SU-DHL-6 (cell line): Measurements from ENCODE around the gene MAML2.

Source experiments
- H2AFZ ChIP-seq: fragments of 200-600 bp; sonication (generic); 2 replicates; pipeline ENCODE4 v1.6.1; 2014; ENCODE audit warnings: low read depth, mild to moderate bottlenecking, moderate library complexity, mixed read lengths, antibody characterized with exemption, low read length; ENCODE audit not compliant: severe bottlenecking
- H3F3A ChIP-seq: fragments of 200-600 bp; shearing (Covaris generic); 2 replicates; pipeline ENCODE4 v1.6.0; 2016; ENCODE audit warnings: antibody characterized with exemption, mild to moderate bottlenecking; ENCODE audit not compliant: insufficient read depth
- H3K27ac ChIP-seq: fragments of 200-600 bp; sonication (generic); 2 replicates; pipeline ENCODE4 v1.5.1; 2016; ENCODE audit warnings: low read depth, mild to moderate bottlenecking, low read length, moderate library complexity, mixed read lengths
- H3K27me3 ChIP-seq: fragments of 200-600 bp; sonication (generic), shearing (Covaris generic); 2 replicates; pipeline ENCODE4 v1.6.0; 2014; ENCODE audit warnings: mild to moderate bottlenecking, low read length
- H3K36me3 ChIP-seq: fragments of 200-600 bp; sonication (generic); 2 replicates; pipeline ENCODE4 v1.6.1; 2014; ENCODE audit warnings: mild to moderate bottlenecking, low read length, mixed read lengths
- H3K4me2 ChIP-seq: fragments of 300-600, 200-600 bp; shearing (Covaris generic), sonication (generic); 2 replicates; pipeline ENCODE4 v1.6.0; 2014; ENCODE audit warnings: low read length, low read depth, mild to moderate bottlenecking; ENCODE audit not compliant: poor library complexity, severe bottlenecking
- H3K4me3 ChIP-seq: fragments of 200-600 bp; sonication (generic); 2 replicates; pipeline ENCODE4 v1.5.1; 2014; ENCODE audit warnings: antibody characterized with exemption, low read length, mild to moderate bottlenecking, mixed read lengths; ENCODE audit not compliant: insufficient read depth, poor library complexity, severe bottlenecking
- H3K79me2 ChIP-seq: fragments of 200-600 bp; sonication (generic); 2 replicates; pipeline ENCODE4 v1.6.1; 2014; ENCODE audit warnings: mild to moderate bottlenecking, low read length, moderate library complexity; ENCODE audit not compliant: insufficient read depth
- H3K9ac ChIP-seq: fragments of 200-600 bp; sonication (generic); 2 replicates; pipeline ENCODE4 v1.7.0; 2014; ENCODE audit warnings: mild to moderate bottlenecking, low read length
- H3K9me2 ChIP-seq: fragments of 200-600 bp; sonication (generic); replicated peaks from 2 replicates; pipeline ENCODE4 v1.6.1; 2014; ENCODE audit warnings: low read length; ENCODE audit not compliant: insufficient read depth
- H3K9me3 ChIP-seq: fragments of 200-600 bp; sonication (generic); 2 replicates; pipeline ENCODE4 v1.6.1; 2014; ENCODE audit warnings: low read length, mixed read lengths; ENCODE audit not compliant: insufficient read depth
- H4K20me1 ChIP-seq: fragments of 200-600 bp; sonication (generic); 2 replicates; pipeline ENCODE4 v1.6.1; 2014; ENCODE audit warnings: low read depth, mild to moderate bottlenecking, antibody characterized with exemption, low read length, moderate library complexity, mixed read lengths
- EZH2phosphoT487 ChIP-seq: fragments of 200-600 bp; sonication (generic), shearing (Covaris generic); conservative IDR thresholded peaks from 2 replicates; pipeline ENCODE4 v1.6.1; 2018; ENCODE audit warnings: mild to moderate bottlenecking, antibody characterized with exemption, low read length, moderate library complexity, mixed read lengths
- TF ChIP-seq, protein P1 (sequence below): fragments of 200-600 bp; sonication (generic); IDR thresholded peaks from one replicate; pipeline ENCODE4 v1.5.1; 2017; ENCODE audit warnings: antibody characterized with exemption, mild to moderate bottlenecking, low read length, moderate library complexity; ENCODE audit not compliant: insufficient read depth, poor library complexity, severe bottlenecking

The MAML2 gene

GRCh38 chr11:96367342-96367741, 24.3 kb upstream of the MAML2 start:
- no peak overlapping the region for H3K4me2 ChIP-seq
- no peaks in the 10 kb centered on the region for H3K27me3 ChIP-seq
- H3K9ac ChIP-seq, result no peak overlapping the region
- H3K9me3 ChIP-seq, result no peaks in the 10 kb centered on the region
- H3K27ac ChIP-seq, result no peak overlapping the region
- no peaks in the 10 kb centered on the region for H3K79me2 ChIP-seq
- no peaks in the 10 kb centered on the region for H3K9me2 ChIP-seq
- peaks cover 41% of the 10 kb centered on the region for H3K36me3 ChIP-seq
- H3F3A ChIP-seq, result no peaks in the 10 kb centered on the region
- H3K4me3 ChIP-seq, result no peak overlapping the region
- H4K20me1 ChIP-seq, result no peaks in the 10 kb centered on the region
- H2AFZ ChIP-seq, result no peak overlapping the region
- TF ChIP-seq EZH2phosphoT487, result no peak
- TF ChIP-seq, protein P1, sequence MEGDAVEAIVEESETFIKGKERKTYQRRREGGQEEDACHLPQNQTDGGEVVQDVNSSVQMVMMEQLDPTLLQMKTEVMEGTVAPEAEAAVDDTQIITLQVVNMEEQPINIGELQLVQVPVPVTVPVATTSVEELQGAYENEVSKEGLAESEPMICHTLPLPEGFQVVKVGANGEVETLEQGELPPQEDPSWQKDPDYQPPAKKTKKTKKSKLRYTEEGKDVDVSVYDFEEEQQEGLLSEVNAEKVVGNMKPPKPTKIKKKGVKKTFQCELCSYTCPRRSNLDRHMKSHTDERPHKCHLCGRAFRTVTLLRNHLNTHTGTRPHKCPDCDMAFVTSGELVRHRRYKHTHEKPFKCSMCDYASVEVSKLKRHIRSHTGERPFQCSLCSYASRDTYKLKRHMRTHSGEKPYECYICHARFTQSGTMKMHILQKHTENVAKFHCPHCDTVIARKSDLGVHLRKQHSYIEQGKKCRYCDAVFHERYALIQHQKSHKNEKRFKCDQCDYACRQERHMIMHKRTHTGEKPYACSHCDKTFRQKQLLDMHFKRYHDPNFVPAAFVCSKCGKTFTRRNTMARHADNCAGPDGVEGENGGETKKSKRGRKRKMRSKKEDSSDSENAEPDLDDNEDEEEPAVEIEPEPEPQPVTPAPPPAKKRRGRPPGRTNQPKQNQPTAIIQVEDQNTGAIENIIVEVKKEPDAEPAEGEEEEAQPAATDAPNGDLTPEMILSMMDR, result no peak

GRCh38 chr11:96366024-96366423, 23.0 kb upstream of the MAML2 start:
- Histone ChIP-seq H3K4me3 (no peak overlapping the region), H4K20me1 (no peaks in the 10 kb centered on the region), H3K9me3 (no peaks in the 10 kb centered on the region), H3K4me2 (no peak overlapping the region), H3K79me2 (no peaks in the 10 kb centered on the region), H2AFZ (no peak overlapping the region), H3K27me3 (no peaks in the 10 kb centered on the region), H3K9me2 (no peaks in the 10 kb centered on the region), H3K36me3 (peaks cover 42% of the 10 kb centered on the region), H3K9ac (no peak overlapping the region), H3F3A (no peaks in the 10 kb centered on the region), H3K27ac (no peak overlapping the region)
- TF ChIP-seq, protein P1, result no peak
- no peak for TF ChIP-seq EZH2phosphoT487

- Histone ChIP-seq H3K27me3 (no peaks in the 10 kb centered on the region), H3K4me2 (no peak overlapping the region), H3K79me2 (no peaks in the 10 kb centered on the region), H3K9me3 (no peaks in the 10 kb centered on the region), H3F3A (no peaks in the 10 kb centered on the region), H4K20me1 (no peaks in the 10 kb centered on the region), H3K9me2 (no peaks in the 10 kb centered on the region), H3K4me3 (no peak overlapping the region), H3K9ac (no peak overlapping the region), H3K27ac (no peak overlapping the region), H2AFZ (no peak overlapping the region), H3K36me3 (peaks cover 38% of the 10 kb centered on the region)
- TF ChIP-seq, protein P1, result no peak
- TF ChIP-seq EZH2phosphoT487, result no peak
These were observed 22.5 kb upstream of the MAML2 start for GRCh38 chr11:96365493-96365892.
